MV-4-11 (cell line): ENCODE results near the gene PEX16.
"Not testable (repeated sequence)": the region's sequence is repeated elsewhere in the genome, so short reads cannot be mapped to it uniquely, and the experiment has no call there.

ENCODE experiments used
- DNase-seq: peaks from one replicate; lab custom pipeline; 2025; lab: John Stamatoyannopoulos, UW

The PEX16 gene

DNA sequence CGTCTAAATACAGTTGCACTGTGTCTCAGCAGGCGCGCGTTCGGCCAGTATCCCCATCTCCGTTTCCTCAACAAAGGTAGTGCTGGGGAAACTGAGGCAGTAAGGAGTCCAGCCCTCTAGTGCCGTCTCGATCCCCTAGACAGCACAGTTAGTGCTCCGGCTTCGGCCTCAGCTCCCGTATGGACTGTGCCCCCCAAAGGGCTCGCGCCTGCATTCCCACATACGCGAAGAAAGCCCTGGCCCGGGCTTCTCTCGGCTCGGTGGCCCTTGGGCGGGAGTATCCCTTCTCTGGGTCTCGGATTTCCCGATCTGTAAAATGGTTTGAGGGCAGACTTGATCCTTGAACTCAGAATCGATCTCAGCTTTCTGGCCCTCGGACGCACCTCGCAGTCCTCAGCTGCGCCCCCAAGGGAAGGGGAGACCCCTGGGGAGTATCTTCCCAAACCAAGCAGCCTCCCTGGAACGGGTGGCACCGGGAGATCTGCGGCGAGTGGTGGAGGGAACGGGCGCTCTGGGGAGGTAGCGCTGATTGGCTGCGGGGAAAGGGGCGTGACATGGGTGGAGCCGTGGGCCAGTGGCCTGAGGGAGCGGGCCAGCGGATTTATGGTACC is 759 bp upstream of the PEX16 start:
- peak; percentile 68 for DNase-seq

DNA sequence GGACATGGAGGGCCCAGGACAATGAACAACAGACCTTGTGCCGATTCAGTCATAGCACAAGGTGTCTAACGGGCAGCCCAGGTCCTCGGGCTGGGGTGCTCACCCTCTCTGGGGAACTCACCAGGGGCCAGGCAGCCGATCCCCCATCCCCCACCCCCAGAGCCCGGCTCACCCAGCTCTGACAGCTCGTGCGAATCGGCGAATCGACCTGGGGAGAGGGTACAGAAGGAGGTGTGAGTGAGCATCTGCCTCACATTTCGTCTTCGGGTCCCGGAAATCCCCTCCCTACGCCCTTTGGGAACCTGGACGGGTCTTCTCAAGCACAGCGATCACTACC is 423 bp downstream of the PEX16 start:
- no peak for DNase-seq

DNA sequence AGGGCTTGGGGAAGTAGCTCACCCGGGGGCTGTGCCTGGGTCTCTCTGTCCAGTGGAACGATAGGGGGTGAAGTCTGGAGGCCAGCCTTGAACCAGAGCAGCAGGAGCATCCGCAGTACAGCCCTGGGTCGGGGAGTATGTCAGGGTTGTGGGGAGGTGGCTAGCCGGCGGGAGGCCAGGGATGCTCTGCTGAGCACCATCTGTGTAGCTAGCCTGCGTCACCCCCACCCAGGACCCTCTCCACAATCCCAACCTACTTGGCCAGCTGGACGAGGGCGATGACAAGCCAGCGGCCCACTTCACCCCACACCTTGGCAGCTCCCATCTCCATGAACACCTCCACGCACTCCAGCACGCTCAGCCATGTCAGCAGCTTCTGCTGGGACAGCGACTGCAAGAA is 2.2 kb downstream of the PEX16 start:
- DNase-seq, result no peak

DNA sequence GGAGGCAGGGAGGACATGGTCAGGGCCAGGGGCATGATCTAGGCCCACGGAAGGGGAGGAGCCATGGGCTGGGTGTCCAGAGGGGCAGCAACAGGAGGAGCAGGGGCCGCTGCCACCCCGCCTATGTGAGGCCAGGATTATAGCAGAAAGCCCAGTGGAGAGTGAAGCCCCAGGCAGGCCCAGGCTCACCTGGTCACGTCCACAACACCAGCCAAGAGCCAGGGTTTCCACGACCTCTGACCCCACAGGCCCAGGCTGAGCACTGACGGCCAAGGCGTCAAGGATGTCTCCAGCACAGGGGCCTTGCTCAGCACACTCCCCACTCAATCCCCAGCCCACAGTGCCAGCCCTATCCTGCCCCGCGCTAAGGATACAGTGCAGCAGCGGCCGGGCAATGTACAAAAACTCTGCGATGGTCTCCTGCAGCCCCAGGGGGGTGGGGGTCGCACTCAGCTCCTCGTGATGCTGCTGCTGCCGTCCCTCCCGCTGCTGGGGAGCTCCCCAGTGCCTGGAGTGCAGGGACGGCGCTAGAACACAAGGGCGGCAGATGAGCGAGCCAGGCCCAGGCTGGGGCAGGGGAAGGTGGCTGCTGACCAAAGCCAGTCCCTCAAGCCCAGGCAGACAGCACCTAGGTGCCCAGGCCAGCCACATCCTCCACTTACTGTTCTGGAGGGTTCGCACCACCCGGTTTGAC is 3.6 kb downstream of the PEX16 start:
- DNase-seq, result no peak

DNA sequence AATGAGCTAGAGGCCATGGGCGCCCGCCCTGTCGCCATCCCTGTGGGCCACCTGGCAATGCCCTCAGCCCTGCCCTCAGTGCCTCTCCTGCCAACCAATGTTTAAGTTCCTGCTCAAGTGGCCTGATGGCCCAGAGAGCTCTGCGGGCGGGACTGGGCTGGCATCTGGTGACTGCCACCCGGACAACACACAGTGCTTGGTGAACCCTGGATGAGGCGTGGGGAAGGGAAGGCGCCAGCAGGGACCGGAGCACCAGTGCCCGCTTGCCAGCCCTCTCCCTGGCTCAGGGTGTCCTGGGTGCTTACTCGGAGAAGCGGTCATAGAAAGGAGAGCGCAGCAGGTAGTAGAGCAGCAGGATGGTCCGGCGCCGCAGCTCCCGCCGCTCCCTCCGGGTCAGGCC is 4.2 kb downstream of the PEX16 start:
- DNase-seq, result no peak

DNA sequence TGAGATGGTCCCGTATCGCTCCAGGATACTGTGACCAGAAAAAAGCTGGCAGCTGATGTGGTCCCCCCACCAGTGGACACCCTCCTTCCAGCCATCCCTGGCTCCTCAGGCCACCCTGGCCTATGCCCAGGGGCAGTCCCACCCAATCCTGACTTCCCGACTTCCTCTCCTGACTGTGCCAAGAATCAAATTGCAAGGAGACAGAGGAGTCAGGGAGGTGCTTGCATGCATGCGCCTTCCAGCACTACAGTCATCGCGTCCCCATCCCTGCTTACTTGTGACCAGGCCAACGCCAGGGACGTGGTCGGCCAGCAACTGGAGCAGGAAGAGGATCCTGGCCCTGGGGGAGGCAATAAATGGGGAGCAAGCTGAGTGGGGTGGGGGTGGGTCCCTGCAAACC is 7.1 kb downstream of the PEX16 start:
- no peak for DNase-seq

DNA sequence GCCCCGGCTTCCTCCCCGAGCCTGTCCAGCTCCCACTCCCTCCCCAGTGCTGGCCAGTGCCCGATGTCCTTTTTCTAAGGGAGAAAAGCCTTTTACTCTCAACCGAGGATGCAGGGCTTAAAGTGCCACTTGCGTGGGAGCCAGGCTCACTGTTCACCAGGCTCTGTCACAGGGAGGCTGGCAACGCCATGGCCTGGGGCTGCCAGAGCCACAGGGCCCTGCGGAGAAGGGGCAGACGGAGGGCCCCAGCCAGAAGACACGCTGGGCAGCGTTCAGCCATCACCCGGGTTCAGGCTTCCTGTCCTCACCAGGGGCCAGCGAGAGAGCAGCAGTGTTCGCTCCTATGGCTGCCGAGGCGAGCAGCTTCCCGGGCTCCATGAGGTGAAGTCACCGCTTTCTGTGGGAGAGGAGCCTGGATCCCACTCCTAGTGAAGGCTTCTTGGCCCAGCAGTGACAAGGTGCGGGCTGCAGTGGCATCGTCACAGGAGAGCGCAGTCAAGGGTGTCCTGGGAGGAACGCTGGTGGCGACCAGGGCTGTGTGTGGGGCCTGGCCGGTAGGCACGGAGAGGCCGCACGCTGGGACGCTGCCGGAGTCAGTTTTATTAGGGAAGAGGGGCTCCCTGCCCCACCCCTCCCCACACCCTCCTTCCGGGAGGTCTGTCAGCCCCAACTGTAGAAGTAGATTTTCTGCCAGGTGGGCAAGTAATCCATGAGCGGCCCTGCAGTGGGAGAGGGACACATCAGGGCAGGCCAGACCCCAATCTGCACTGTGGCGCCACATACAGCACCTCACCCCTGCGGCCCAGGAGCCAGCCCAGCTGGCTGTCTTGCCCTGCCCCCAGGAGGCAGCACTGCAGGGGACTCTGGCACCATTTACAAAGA is 7.8 kb downstream of the PEX16 start:
- DNase-seq, result no peak

DNA sequence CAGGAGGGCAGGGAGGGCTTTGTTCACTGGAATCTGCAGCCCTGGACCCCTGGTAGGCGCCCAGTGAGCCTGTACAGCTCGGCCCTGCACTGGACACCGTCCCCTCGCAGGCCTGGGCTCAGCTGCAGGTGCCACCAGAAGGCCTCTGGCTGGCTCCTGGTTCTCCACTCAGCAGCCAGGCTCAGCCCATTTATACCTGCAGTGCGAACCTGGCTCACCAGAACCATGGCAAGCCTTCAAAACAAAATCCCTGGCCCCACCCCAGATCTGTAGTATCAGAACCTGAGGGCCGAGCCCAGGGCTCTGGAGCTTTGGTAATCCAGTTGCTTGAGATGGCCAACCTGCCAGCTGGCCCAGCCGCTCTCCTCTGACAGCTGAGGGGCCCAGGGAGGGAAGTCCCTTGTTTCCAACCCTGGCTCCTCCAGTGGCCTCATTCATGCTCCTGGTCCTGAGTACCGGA is 9.7 kb downstream of the PEX16 start:
- no peak for DNase-seq

DNA sequence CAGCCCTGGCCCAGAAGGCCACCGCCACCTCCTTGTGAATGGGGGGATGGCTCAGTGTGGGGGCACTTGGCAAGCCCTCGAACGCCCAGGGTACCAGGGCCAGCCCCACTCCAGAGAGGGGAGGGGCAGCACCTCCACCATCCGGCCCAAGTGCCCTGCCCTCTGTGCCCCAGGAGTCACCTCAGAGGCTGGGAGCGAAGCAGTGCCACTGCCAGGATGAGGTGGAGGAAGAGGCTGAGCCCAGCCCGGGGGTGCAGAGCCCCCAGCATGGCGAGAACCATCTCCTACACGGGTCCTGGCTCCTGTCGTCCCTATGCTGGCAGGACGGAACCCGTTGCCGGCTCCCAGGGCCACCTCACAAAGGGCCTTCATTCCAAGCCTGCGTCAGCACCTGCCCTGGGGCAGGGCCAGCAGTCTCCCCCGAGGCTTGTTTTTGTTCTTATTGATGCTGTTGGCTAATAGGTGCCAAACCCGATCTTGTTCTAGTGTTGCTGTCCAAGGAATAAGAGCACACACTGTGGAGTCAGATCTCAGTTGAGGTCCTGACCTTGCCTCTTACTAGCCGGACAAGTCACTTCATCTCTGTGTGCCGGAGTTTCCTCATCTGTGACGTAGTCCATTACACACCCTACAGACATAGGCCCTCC is 10.6 kb downstream of the PEX16 start, which contains the start of gene FREY1:
FREY1 (minus strand) TSS at position 307 of the 647 bp plus-strand sequence; CDS start at position 281, 26 bp downstream.
- DNase-seq, result peak; percentile 7

DNA sequence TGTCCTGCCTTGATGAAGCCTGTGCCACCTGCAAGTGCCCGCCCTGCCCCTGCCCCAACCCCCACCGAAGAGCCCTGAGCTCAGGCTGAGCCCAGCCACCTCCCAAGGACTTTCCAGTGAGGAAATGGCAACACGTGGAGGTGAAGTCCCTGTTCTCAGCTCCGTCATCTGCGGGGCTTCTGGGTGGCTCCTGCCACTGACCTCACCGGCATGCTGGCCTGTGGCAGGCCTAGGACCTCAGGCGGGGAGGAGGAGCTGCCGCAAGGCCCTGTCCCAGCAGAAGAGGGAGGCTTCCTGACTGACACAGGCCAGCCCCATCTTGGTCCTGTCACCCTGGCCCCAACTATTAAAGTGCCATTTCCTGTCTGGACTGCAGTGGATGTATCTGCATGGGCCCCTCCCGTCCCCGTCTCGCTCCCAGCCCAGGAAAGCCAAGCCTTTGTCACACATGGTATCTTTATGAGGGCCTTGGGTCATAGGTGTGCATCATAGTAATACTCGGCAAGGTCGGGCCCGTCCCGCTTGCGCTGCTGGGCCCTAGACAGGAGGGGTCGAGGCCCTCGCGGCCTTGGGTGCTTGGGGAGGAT is 11.5 kb downstream of the PEX16 start:
- DNase-seq, result no peak

DNA sequence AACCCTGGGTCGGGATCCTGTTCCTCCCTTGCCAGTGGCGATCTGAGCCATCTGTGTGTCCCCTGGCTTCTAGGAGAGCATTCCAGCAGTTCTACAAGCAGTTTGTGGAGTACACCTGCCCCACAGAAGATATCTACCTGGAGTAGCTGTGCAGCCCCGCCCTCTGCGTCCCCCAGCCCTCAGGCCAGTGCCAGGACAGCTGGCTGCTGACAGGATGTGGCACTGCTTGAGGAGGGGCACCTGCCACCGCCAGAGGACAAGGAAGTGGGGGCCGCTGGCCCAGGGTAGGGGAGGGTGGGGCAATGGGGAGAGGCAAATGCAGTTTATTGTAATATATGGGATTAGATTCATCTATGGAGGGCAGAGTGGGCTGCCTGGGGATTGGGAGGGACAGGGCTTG is 12.1 kb downstream of the PEX16 start:
- not testable (repeated sequence) for DNase-seq

DNA sequence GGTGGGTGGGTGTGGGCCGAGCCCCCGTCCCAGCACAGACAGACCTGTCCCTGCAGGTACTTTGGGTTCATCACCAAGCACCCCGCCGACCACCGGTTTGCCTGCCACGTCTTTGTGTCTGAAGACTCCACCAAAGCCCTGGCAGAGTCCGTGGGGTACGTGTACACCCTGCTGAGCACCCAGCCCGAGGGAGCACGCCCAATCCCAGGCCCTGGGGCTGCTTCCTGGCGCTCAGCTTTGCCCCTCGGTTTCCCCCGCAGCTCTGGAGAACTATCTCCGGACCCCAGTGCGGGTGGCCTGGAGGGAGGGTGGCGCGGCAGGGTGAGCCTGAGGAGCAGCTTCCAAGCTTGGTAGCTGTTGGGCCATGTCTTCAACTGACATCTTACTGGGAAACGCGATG is 12.6 kb downstream of the PEX16 start:
- DNase-seq, result no peak

DNA sequence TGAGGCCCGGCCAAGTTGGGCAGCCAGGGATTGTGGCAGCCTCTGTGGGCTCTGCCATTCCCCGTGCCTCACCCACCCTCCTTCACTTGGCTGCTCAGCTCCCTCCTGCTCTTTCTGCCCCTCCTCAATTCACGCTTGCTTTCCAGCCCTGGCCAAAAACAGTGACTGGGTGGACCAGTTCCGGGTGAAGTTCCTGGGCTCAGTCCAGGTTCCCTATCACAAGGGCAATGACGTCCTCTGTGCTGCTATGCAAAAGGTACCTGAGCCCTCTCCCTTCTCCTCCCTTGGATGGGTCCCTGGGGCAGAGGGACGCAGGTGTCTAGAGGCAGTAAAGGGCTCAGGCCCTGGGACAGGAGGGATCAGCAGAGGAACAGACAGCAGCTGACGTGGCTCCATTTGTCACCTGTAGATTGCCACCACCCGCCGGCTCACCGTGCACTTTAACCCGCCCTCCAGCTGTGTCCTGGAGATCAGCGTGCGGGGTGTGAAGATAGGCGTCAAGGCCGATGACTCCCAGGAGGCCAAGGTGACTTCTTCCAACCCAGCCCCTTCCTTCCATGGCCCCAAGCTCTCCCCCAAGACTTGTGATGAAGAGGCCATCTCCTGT is 13.3 kb downstream of the PEX16 start:
- no peak for DNase-seq

DNA sequence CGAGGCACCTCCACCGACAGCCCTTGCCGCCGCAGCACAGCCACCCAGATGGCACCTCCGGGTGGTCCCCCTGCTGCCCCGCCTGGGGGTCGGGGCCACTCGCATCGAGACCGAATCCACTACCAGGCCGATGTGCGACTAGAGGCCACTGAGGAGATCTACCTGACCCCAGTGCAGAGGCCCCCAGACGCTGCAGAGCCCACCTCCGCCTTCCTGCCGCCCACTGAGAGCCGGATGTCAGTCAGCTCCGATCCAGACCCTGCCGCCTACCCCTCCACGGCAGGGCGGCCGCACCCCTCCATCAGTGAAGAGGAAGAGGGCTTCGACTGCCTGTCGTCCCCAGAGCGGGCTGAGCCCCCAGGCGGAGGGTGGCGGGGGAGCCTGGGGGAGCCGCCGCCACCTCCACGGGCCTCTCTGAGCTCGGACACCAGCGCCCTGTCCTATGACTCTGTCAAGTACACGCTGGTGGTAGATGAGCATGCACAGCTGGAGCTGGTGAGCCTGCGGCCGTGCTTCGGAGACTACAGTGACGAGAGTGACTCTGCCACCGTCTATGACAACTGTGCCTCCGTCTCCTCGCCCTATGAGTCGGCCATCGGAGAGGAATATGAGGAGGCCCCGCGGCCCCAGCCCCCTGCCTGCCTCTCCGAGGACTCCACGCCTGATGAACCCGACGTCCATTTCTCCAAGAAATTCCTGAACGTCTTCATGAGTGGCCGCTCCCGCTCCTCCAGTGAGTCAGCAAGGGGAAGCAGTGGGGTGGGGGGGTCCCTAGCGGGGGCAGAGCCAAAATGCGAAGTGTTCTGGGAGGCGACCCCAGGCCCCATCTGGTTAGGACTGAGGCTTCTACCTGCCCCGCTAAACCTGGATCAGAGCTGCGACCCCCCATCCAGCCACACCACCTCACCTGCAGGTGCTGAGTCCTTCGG is 15.0 kb downstream of the PEX16 start:
- no peak for DNase-seq

DNA sequence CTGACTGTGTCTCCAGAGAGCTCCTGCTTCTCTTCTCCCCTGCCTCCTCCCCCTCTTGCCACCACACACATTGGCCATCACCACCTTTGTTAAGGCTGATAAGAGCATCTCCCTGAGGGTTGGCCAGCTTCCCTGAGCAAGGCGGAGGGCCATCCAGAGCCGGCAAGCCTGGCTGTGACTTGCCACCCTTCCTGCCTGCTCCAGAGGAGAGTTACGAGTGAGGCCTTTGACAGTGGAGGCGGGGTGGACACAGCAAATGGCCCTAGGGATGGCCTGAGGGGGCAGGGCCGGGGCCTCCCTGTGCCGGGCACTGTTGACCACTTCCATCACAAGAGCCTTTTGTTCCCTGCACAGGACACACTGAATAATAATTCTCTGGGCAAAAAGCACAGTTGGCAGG is 16.1 kb downstream of the PEX16 start:
- DNase-seq, result no peak

DNA sequence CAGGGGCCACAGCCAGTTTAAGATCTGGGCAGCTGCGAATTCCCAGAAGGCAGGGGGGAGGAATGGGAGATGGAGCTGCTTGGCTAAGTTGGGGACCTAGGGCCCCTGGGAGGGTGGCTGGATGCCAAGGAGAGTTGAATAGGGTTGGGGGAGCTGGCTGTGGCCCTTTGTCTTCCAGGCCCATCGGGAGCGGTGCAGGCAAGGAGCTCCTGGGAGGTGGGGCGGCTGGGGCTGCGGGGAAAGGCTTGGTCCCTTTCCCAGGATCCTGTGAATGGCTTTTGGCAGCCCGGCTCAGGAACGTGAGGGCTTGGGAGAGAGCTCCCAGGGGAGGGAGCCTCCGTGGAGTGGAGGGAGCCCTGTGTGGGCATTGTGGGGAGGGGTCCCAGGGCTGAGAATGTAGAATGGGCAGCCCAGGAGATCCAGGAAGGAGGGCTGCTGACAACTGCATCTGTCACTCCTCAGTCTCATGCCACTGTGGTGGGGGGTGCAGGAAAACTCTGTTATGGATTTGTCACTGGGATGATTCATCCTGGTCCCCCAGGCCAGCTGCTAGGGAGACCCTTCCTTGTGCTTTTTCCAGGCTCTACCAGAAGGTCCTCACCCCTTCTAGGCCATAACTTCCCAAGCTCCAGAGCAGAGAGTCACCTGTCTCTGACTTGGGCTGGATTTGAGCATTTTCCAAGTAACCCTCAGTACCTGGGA is 16.6 kb downstream of the PEX16 start:
- no peak for DNase-seq

DNA sequence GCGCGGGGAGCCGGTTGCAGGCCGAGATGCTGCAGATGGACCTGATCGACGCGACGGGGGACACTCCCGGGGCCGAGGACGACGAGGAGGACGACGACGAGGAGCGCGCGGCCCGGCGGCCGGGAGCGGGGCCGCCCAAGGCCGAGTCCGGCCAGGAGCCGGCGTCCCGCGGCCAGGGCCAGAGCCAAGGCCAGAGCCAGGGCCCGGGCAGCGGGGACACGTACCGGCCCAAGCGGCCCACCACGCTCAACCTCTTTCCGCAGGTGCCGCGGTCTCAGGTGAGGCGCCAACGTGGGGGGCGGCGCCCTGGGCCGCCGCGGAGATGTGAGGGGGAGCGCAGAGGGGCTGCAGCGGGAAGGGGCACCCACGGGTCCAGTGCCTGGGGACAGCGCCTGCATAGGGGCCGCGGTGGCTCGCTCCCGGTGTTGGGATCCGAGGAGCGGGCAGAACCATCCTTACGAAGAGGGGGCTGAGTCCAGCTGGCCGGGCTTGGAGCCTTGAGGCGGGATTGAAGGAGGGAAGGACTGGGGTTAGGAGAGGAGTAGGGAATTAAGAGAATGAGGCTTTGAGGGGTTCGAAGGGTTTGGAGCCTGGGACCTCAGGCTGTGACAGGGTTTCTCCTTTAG is 17.4 kb downstream of the PEX16 start:
- not testable (repeated sequence) for DNase-seq

DNA sequence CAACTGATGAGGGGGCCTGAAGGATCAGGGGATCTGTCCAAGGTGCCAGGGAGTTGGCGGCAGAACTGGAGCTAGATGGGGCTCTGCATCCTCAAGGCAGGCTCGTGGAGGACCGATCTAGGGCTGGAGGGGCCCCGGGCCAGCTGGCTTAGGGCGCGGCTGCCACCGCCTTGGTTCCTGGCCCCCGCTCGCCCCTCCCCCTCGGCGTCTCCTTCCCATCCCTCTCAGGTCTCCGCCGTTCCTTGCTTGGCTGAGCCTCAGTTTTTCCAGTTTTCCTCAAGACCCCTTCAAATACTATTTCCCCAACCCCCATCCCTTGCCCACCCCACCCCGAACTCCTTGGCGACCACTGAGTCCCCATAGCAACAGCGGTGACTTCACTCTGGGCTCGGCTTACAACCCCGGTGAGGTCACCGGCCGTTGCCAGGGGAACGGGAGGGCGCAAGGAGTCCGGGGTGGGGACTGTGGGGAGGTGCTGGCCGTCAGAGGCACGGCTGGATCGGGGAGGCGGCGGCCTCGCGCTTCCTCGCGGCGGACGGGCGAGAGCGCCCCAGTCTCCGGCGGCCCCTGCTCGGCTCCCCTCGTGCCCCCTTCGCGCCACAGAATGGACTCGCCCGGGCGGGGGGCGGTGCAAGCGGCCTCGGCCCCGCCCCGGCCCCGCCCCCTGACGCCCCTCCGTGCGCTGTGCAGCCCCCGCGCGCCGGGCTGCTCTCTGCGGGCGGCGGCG is 18.1 kb downstream of the PEX16 start:
- peak; percentile 28 for DNase-seq

DNA sequence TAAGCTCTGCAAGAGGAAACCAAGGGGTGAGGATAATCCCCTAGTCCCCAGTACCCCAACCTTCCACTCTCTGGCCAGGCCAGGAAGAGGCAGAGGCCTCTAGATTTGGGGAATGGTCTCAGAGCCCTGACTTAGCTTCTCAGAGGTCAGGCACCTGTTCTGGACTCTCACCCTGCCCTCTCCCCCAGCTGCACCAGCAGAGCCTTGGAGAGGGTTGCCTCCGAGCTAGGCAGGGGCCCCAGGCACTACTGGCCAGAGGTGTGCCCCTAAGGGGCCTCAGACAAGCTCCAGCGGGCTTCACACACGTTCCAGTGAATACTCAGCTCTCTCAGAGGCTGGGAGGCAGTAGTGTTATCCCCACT is 18.6 kb downstream of the PEX16 start:
- DNase-seq, result no peak
